HepG2 (cell line): ENCODE data around the gene CNPY1. TPM values are rescaled to one million over a fixed set of nuclear protein-coding genes. Genes with fewer than 3 reads are reported as not detected.

Source experiments
- ATAC-seq: fragments of 200-7000 bp; cut with Tn5 transposase; 3 replicates; pipeline ENCODE4 v1.9.1; 2020; ENCODE audit warnings: mild to moderate bottlenecking, moderate library complexity
- BruUV-seq: library from RNA; stranded (reverse); fragments of 400-500 nt; replicated peaks from 2 replicates; lab custom pipeline; 2021; lab: Mats Ljungman, UMichigan
- CTCF ChIA-PET: fragments of 300-600 bp; formaldehyde crosslinking; extraction: SDS; loops from one replicate; lab custom pipeline; 2021; ENCODE audit warnings: low total read pairs, inconsistent platforms, low intra/inter-chr PET ratio; lab: Yijun Ruan, JAX
- POLR2A ChIA-PET: fragments of 350-600 bp; sonication (Branson Sonifier 250); formaldehyde crosslinking; loops from one replicate; lab custom pipeline; 2020; ENCODE audit warnings: antibody characterized with exemption, inconsistent platforms; lab: Yijun Ruan, JAX
- DNase-seq: peaks from one replicate; pipeline ENCODE4 v3.0.0-alpha.2; 2015; ENCODE audit warnings: low spot score
- FAIRE-seq: peaks from 3 replicates; lab custom pipeline; 2011; peaks lifted over from hg19 to GRCh38; lab: Jason Lieb, UNC
- H2AFZ ChIP-seq: one replicate; pipeline ENCODE4 v1.6.1; 2011; ENCODE audit warnings: low read length, inconsistent platforms
- H3K27ac ChIP-seq: fragments of 300-600 bp; 3 replicates; pipeline ENCODE4 v1.8.0; 2011; ENCODE audit warnings: mixed run types, mild to moderate bottlenecking, mixed read lengths, low read length, inconsistent platforms; ENCODE audit not compliant: insufficient read depth; ENCODE audit errors: extremely low read length
- H3K27me3 ChIP-seq, 2 experiments: fragments of 200-600 bp in 1 of 2; 2 replicates in 1 of 2; 3 replicates in 1 of 2; pipeline versions ENCODE4 v1.6.0 to v1.8.0; 2011; ENCODE audit warnings: low read length in 2 of 2, mild to moderate bottlenecking in 2 of 2, moderate library complexity in 2 of 2, inconsistent platforms in 1 of 2; ENCODE audit not compliant: insufficient read depth in 2 of 2, control insufficient read depth in 1 of 2
- H3K36me3 ChIP-seq, 2 experiments: fragments of 200-600 bp in 1 of 2; replicated peaks in 1 of 2; 2 replicates in 1 of 2; 3 replicates in 1 of 2; pipeline versions ENCODE4 v1.5.1 to v1.8.0; 2011; ENCODE audit warnings: low read length in 2 of 2, inconsistent platforms in 1 of 2; ENCODE audit not compliant: insufficient read depth in 2 of 2, control insufficient read depth in 1 of 2
- H3K4me1 ChIP-seq: 2 replicates; pipeline ENCODE4 v1.5.1; 2012; ENCODE audit warnings: low read length, inconsistent platforms; ENCODE audit not compliant: insufficient read depth
- H3K4me2 ChIP-seq: 2 replicates; pipeline ENCODE4 v1.6.0; 2011; ENCODE audit warnings: low read depth, low read length, inconsistent platforms
- H3K4me3 ChIP-seq, 3 experiments: fragments of 200-600 bp in 1 of 3; sonication (generic), shearing (Covaris generic) in 1 of 3; replicated peaks in 1 of 3; 2 replicates each; pipeline ENCODE4 v1.5.1; 2011 to 2016; ENCODE audit warnings: low read length in 3 of 3, inconsistent platforms in 2 of 3, low read depth in 2 of 3, mild to moderate bottlenecking in 2 of 3, control low read depth in 1 of 3, mixed read lengths in 1 of 3; ENCODE audit not compliant: insufficient read depth in 1 of 3
- H3K79me2 ChIP-seq: one replicate; pipeline ENCODE4 v1.6.1; 2011; ENCODE audit warnings: low read length, inconsistent platforms; ENCODE audit not compliant: insufficient read depth
- H3K9ac ChIP-seq: 2 replicates; pipeline ENCODE4 v1.6.0; 2011; ENCODE audit warnings: mild to moderate bottlenecking, low read depth, low read length, inconsistent platforms; ENCODE audit not compliant: insufficient read depth
- H3K9me3 ChIP-seq: 2 replicates; pipeline ENCODE4 v1.5.1; 2012; ENCODE audit warnings: mild to moderate bottlenecking, low read length
- H4K20me1 ChIP-seq: 2 replicates; pipeline ENCODE4 v1.6.0; 2011; ENCODE audit warnings: inconsistent platforms, mild to moderate bottlenecking, low read length, moderate library complexity; ENCODE audit not compliant: insufficient read depth
- ERF ChIP-seq: IDR thresholded peaks from 2 replicates; pipeline ENCODE4 v1.6.1; 2018; ENCODE audit warnings: missing biosample characterization, missing genetic modification reagents
- JUNB ChIP-seq: sonication (generic); formaldehyde crosslinking; IDR thresholded peaks from 2 replicates; pipeline ENCODE4 v1.8.0; 2022; ENCODE audit warnings: missing genetic modification reagents, mild to moderate bottlenecking, borderline replicate concordance
- MEIS1 ChIP-seq: sonication (generic); formaldehyde crosslinking; IDR thresholded peaks from 2 replicates; pipeline ENCODE4 v1.9.0; 2021; ENCODE audit warnings: mild to moderate bottlenecking, missing genetic modification reagents, moderate library complexity, borderline replicate concordance
- PHB2 ChIP-seq: fragments of 450-650 bp; IDR thresholded peaks from 2 replicates; pipeline ENCODE4 v1.6.1; 2018; ENCODE audit not compliant: partially characterized antibody
- RBM39 ChIP-seq: fragments of 200-400 bp; formaldehyde crosslinking; IDR thresholded peaks from one replicate; pipeline ENCODE4 v1.6.1; 2018; ENCODE audit warnings: antibody characterized with exemption, mild to moderate bottlenecking, low read depth, low read length; ENCODE audit not compliant: poor library complexity, severe bottlenecking
- SP4 ChIP-seq: sonication (generic); formaldehyde crosslinking; IDR thresholded peaks from 2 replicates; pipeline ENCODE4 v1.8.1; 2023; ENCODE audit warnings: mild to moderate bottlenecking, missing genetic modification reagents
- SRSF1 ChIP-seq: fragments of 200-400 bp; formaldehyde crosslinking; optimal IDR thresholded peaks from 2 replicates; pipeline ENCODE3; 2017; ENCODE audit warnings: mild to moderate bottlenecking, low read depth, low read length, moderate library complexity
- STAT6 ChIP-seq: sonication (generic); formaldehyde crosslinking; IDR thresholded peaks from 2 replicates; pipeline ENCODE4 v1.4.0; 2020; ENCODE audit warnings: missing genetic modification reagents, mild to moderate bottlenecking, borderline replicate concordance
- TCF7 ChIP-seq: sonication (generic); IDR thresholded peaks from 2 replicates; pipeline ENCODE4 v1.6.1; 2016; ENCODE audit warnings: antibody characterized with exemption, low read depth
- YEATS4 ChIP-seq: sonication (generic); formaldehyde crosslinking; IDR thresholded peaks from 2 replicates; pipeline ENCODE4 v1.4.0; 2020; ENCODE audit warnings: missing genetic modification reagents, borderline replicate concordance
- ZKSCAN8 ChIP-seq: IDR thresholded peaks from 2 replicates; pipeline ENCODE4 v1.6.1; 2016; ENCODE audit warnings: borderline replicate concordance, missing genetic modification reagents, missing compliant biosample characterization
- ZMYM4 ChIP-seq: sonication (generic); formaldehyde crosslinking; IDR thresholded peaks from 2 replicates; pipeline ENCODE4 v1.8.1; 2023; ENCODE audit warnings: mild to moderate bottlenecking, missing genetic modification reagents
- ZNF124 ChIP-seq: sonication (generic); formaldehyde crosslinking; IDR thresholded peaks from 2 replicates; pipeline ENCODE4 v1.4.0; 2020; ENCODE audit warnings: missing genetic modification reagents
- ZNF468 ChIP-seq: sonication (generic); formaldehyde crosslinking; IDR thresholded peaks from 2 replicates; pipeline ENCODE4 v1.8.0; 2022; ENCODE audit warnings: mild to moderate bottlenecking, moderate library complexity, missing genetic modification reagents
- ZNF547 ChIP-seq: sonication (generic); formaldehyde crosslinking; IDR thresholded peaks from 2 replicates; pipeline ENCODE4 v1.5.1; 2020; ENCODE audit warnings: mild to moderate bottlenecking, missing genetic modification reagents
- ZNF615 ChIP-seq: sonication (generic); formaldehyde crosslinking; IDR thresholded peaks from 2 replicates; pipeline ENCODE4 v1.5.0; 2020; ENCODE audit warnings: mild to moderate bottlenecking, missing genetic modification reagents, borderline replicate concordance
- ZNF776 ChIP-seq: sonication (generic); formaldehyde crosslinking; IDR thresholded peaks from 2 replicates; pipeline ENCODE4 v1.4.0; 2020; ENCODE audit warnings: mild to moderate bottlenecking, missing genetic modification reagents
- WGBS: methylation state at CpG from one replicate; pipeline ENCODE4 v1.1.6; 2017; ENCODE audit warnings: low lambda C conversion rate; 5-methylcytosine and 5-hydroxymethylcytosine counted together
- in situ Hi-C: cut with HindIII; loops from 2 replicates; pipeline ENCODE4 v1.10.0; 2017; ENCODE audit warnings: low pct_unique_long_range_greater_than_20kb; ENCODE audit not compliant: extremely low pct_ligation_motif_present
- intact Hi-C: fragments of 100-400 bp; cut with micrococcal nuclease; formaldehyde crosslinking; loops from one replicate; pipeline ENCODE4 v1.10.0; 2022; ENCODE audit not compliant: unreplicated experiment
- polyA plus RNA-seq, 8 experiments: library from polyadenylated mRNA; depleted of rRNA in 3 of 8; stranded (reverse) in 7 of 8; unstranded in 1 of 8; fragments of >200 nt; fragmentation: Illumina TruSeq in 4 of 8; extraction: Trizol in 4 of 8; gene quantifications; 2 replicates each; pipeline versions ENCODE4 v1.2.1 to v1.2.3, GENCODE V29; 2011 to 2016; ENCODE audit warnings: low read depth in 4 of 8, missing spikeins in 1 of 8, mixed read lengths in 1 of 8; ENCODE audit not compliant: insufficient read depth in 1 of 8
- total RNA-seq, 5 experiments: library from RNA; depleted of rRNA; stranded (reverse); fragments of >200 nt; fragmentation: Illumina TruSeq; extraction: Trizol; gene quantifications; 2 replicates each; pipeline ENCODE4 v1.2.3, GENCODE V29; 2016; ENCODE audit warnings: low read depth in 1 of 5
- TF ChIP-seq, protein P1 (sequence below): IDR thresholded peaks from 2 replicates; pipeline ENCODE4 v1.6.1; 2016; ENCODE audit warnings: missing compliant biosample characterization, missing genetic modification reagents, borderline replicate concordance

Gene CNPY1
- total and polyA plus RNA-seq, 2 of the 13 experiments (the other 11 are each of a cell fraction or from before 2014, with no cell fraction given), result not detected

DNA sequence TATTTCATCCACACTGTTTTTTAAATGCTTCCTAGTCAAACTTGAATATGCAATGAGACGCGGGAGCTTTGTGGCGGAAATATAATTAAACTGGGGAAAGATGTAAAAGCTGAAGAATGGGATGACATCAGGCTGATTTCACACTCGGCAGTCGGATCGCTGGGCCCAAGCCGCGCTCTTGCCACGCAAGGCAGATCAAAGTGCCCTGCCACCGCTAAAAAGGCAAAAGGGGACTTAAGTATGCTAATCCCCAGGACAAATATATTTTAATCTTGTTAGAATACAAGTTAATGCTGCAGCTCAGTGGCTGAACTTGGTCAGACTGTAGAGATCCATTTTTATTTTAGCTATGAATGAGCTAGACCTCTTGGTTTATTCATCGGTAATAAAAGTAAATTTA is 74.6 kb downstream of the CNPY1 start:
- peaks cover 1% of the 10 kb centered on the region; the same call in 1 of the 2 replicates for H4K20me1 ChIP-seq
- TF ChIP-seq SP4 (CRISPR knock-in tag), result no peak
- TF ChIP-seq ERF (CRISPR knock-in tag), result no peak
- TF ChIP-seq, protein P1, sequence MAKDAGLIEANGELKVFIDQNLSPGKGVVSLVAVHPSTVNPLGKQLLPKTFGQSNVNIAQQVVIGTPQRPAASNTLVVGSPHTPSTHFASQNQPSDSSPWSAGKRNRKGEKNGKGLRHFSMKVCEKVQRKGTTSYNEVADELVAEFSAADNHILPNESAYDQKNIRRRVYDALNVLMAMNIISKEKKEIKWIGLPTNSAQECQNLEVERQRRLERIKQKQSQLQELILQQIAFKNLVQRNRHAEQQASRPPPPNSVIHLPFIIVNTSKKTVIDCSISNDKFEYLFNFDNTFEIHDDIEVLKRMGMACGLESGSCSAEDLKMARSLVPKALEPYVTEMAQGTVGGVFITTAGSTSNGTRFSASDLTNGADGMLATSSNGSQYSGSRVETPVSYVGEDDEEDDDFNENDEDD (CRISPR knock-in tag), result no peak
- TF ChIP-seq MEIS1, result no peak
- no peak for TF ChIP-seq ZMYM4
- no peak for TF ChIP-seq ZNF468
- no peak for TF ChIP-seq RBM39
- TF ChIP-seq ZNF776 (CRISPR knock-in tag), result no peak
- no peak for TF ChIP-seq TCF7
- TF ChIP-seq STAT6 (CRISPR knock-in tag), result no peak
- no peak for TF ChIP-seq JUNB
- no peak for TF ChIP-seq YEATS4 (CRISPR knock-in tag)
- no peak for TF ChIP-seq ZNF124 (CRISPR knock-in tag)
- TF ChIP-seq ZKSCAN8 (CRISPR knock-in tag), result no peak
- no peak for TF ChIP-seq SRSF1
- TF ChIP-seq PHB2, result no peak
- TF ChIP-seq ZNF547, result no peak
- no peak for TF ChIP-seq ZNF615 (CRISPR knock-in tag)

More for the DNA sequence above, 74.6 kb downstream of the CNPY1 start:
- Histone ChIP-seq H3K27me3 (peaks cover 18 to 97% of the 10 kb centered on the region in 2 experiments; a peak in 4 of 5 replicates), H3K79me2 (no peaks in the 10 kb centered on the region), H3K9ac (no peak overlapping the region), H3K36me3 (no peaks in the 10 kb centered on the region), H3K4me3 (no peak overlapping the region), H3K9me3 (no peaks in the 10 kb centered on the region), H2AFZ (no peak overlapping the region), H3K4me2 (no peak overlapping the region), H3K4me1 (no peaks in the 10 kb centered on the region), H3K27ac (no peak overlapping the region)
- intact Hi-C loops (no loop called here), in situ Hi-C loops (no loop called here)
- no TSS peak for BruUV-seq
- ATAC-seq, result no peak
- ChIA-PET CTCF (no interaction called here), POLR2A (no interaction called here)
- no peak for FAIRE-seq
- no peak for DNase-seq
- WGBS, result 14% methylated on average over 11 of the region's 11 CpGs
